Activated B cell treated with CpG ODN at 0.5 μM for 24 hours (primary cell): Measurements from ENCODE around the gene MINDY4. TPM values are rescaled to one million over a fixed set of nuclear protein-coding genes. Genes with fewer than 3 reads are reported as not detected.

Experiments
- ATAC-seq: fragments of 200-7000 bp; cut with Tn5 transposase; one replicate; pipeline ENCODE4 v1.10.0; 2021; ENCODE audit warnings: low read depth, mild to moderate bottlenecking, moderate library complexity
- CTCF ChIA-PET: fragments of 350-600 bp; sonication (Branson Sonifier 250); formaldehyde crosslinking; loops from one replicate; lab custom pipeline; 2021; ENCODE audit warnings: antibody characterized with exemption; lab: Charles Lee
- POLR2A ChIA-PET: fragments of 350-600 bp; sonication (Branson Sonifier 250); formaldehyde crosslinking; loops from one replicate; lab custom pipeline; 2021; ENCODE audit warnings: antibody characterized with exemption; lab: Charles Lee
- DNase-seq: peaks from one replicate; pipeline ENCODE4 v3.0.0; 2022
- H3K27ac Mint-ChIP-seq: one replicate; pipeline ENCODE4 v1.8.0; 2020; ENCODE audit warnings: mixed read lengths
- H3K27me3 Mint-ChIP-seq: one replicate; pipeline ENCODE4 v1.8.0; 2021; ENCODE audit warnings: mixed read lengths
- H3K36me3 Mint-ChIP-seq: one replicate; pipeline ENCODE4 v1.8.0; 2021; ENCODE audit warnings: low read depth, mixed read lengths
- H3K4me1 Mint-ChIP-seq: one replicate; pipeline ENCODE4 v1.8.0; 2021; ENCODE audit warnings: mixed read lengths
- H3K4me3 Mint-ChIP-seq: one replicate; pipeline ENCODE4 v1.8.0; 2020; ENCODE audit warnings: mild to moderate bottlenecking, mixed read lengths
- H3K9me3 Mint-ChIP-seq: one replicate; pipeline ENCODE4 v1.8.0; 2020; ENCODE audit warnings: mixed read lengths
- CTCF ChIP-seq: fragments of 200-600 bp; IDR thresholded peaks from one replicate; pipeline ENCODE4 v1.8.0; 2022; ENCODE audit warnings: antibody characterized with exemption, mild to moderate bottlenecking
- intact Hi-C: fragments of 100-400 bp; cut with micrococcal nuclease; formaldehyde crosslinking; loops from one replicate; pipeline ENCODE4 v1.15.1; 2024
- total RNA-seq: library from RNA; stranded (reverse); gene quantifications from 2 replicates; pipeline ENCODE4 v1.2.3, GENCODE V29; 2022

The MINDY4 gene
- total RNA-seq, 1 donor from 2014 or later, result 1.2 TPM

- DNase-seq (no peak), ATAC-seq (no peak)
- Mint-ChIP-seq H3K9me3 (no peaks in the 10 kb centered on the region), H3K36me3 (no peaks in the 10 kb centered on the region), H3K27me3 (peaks cover 27% of the 10 kb centered on the region), H3K27ac (no peak overlapping the region), H3K4me1 (no peaks in the 10 kb centered on the region), H3K4me3 (no peak overlapping the region)
- intact Hi-C loops, result no loop called here
- POLR2A ChIA-PET, result no interaction called here
- TF ChIP-seq CTCF, result no peak
- CTCF ChIA-PET, result no interaction called here
Observed at GRCh38 chr7:30760514-30761213, 10.6 kb upstream of the MINDY4 start.

- TF ChIP-seq CTCF, result no peak
- intact Hi-C loops, result no loop called here
- CTCF ChIA-PET, result no interaction called here
Observed at GRCh38 chr7:30761214-30762156, 9.7 kb upstream of the MINDY4 start.

GRCh38 chr7:30764030-30764975 is 6.9 kb upstream of the MINDY4 start:
- Mint-ChIP-seq H3K4me1 (no peaks in the 10 kb centered on the region), H3K36me3 (no peaks in the 10 kb centered on the region), H3K9me3 (no peaks in the 10 kb centered on the region), H3K27me3 (peaks cover 18% of the 10 kb centered on the region), H3K4me3 (no peak overlapping the region), H3K27ac (no peak overlapping the region)
- intact Hi-C loops, result no loop called here
- CTCF ChIA-PET, result no interaction called here
- ATAC-seq (no peak), DNase-seq (no peak)
- no peak for TF ChIP-seq CTCF
- POLR2A ChIA-PET, result no interaction called here

More at GRCh38 chr7:30761214-30762156, 9.7 kb upstream of the MINDY4 start:
- H3K4me3 Mint-ChIP-seq, result no peak overlapping the region
- peaks cover 27% of the 10 kb centered on the region for H3K27me3 Mint-ChIP-seq
- DNase-seq (no peak), ATAC-seq (no peak)
- no peaks in the 10 kb centered on the region for H3K36me3 Mint-ChIP-seq
- no peaks in the 10 kb centered on the region for H3K4me1 Mint-ChIP-seq
- H3K27ac Mint-ChIP-seq, result no peak overlapping the region
- POLR2A ChIA-PET, result no interaction called here
- H3K9me3 Mint-ChIP-seq, result no peaks in the 10 kb centered on the region

- no peak overlapping the region for H3K4me3 Mint-ChIP-seq
- DNase-seq (no peak), ATAC-seq (no peak)
- no peaks in the 10 kb centered on the region for H3K36me3 Mint-ChIP-seq
- no peaks in the 10 kb centered on the region for H3K9me3 Mint-ChIP-seq
- TF ChIP-seq CTCF, result no peak
- no peak overlapping the region for H3K27ac Mint-ChIP-seq
- intact Hi-C loops, result no loop called here
- no peaks in the 10 kb centered on the region for H3K4me1 Mint-ChIP-seq
- H3K27me3 Mint-ChIP-seq, result peaks cover 9% of the 10 kb centered on the region
- ChIA-PET POLR2A (no interaction called here), CTCF (no interaction called here)
Observed at GRCh38 chr7:30765408-30765807, 5.8 kb upstream of the MINDY4 start.
